ENCODE results near the gene CWC27. TPM values are rescaled to one million over a fixed set of nuclear protein-coding genes. Genes with fewer than 3 reads are reported as not detected.
A peak's percentile ranks its signal among the peaks of the same experiment; 100 is the strongest.

Gene CWC27, protein sequence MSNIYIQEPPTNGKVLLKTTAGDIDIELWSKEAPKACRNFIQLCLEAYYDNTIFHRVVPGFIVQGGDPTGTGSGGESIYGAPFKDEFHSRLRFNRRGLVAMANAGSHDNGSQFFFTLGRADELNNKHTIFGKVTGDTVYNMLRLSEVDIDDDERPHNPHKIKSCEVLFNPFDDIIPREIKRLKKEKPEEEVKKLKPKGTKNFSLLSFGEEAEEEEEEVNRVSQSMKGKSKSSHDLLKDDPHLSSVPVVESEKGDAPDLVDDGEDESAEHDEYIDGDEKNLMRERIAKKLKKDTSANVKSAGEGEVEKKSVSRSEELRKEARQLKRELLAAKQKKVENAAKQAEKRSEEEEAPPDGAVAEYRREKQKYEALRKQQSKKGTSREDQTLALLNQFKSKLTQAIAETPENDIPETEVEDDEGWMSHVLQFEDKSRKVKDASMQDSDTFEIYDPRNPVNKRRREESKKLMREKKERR
- 31.8 and 32.4 TPM in 2 replicates for total RNA-seq

DNA sequence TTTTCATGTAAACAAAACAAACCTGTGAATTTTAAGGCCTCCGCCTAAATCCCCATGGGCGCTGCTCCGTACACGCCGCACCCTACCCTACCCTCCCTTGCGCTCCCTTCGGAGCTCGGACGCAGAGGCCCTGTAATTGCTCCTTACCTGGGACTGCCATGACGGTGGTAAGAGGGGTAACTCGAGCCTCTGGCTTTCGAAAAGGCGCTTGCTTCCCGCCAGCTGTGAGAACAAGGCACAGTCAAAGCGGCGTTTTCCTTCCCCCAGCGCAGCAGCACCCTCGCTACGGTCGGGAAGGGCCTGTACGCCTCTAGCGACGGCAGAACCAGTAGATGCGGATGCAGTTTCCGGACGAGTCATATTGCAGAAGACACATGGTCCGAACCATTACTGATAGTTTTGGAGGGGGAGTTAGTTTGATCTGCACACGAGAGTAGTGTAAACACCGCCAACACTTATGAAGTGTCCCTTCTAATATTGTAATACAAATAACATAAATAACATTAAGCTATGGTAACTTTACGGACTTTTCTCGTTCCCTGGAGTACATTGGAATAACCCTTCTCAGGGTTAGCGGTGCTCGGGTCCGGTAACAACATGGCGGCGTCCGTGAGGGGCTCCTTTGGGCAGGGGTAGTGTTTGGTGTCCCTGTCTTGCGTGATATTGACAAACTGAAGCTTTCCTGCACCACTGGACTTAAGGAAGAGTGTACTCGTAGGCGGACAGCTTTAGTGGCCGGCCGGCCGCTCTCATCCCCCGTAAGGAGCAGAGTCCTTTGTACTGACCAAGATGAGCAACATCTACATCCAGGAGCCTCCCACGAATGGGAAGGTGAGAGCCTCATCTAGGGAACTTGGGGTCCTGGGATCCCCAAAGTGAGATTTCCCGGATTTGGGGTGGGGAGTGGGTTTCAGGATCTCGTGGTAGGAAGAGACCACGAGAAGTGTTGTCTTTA lies at the start of gene CWC27, which contains the start of gene SREK1IP1:
Gene CWC27 (plus strand): TSS at position 573 of the 955 bp plus-strand sequence. CDS start 217 bp downstream, at position 790.
Gene SREK1IP1 (minus strand): TSS at position 334 of the 955 bp plus-strand sequence. CDS start 174 bp downstream, at position 160.
- Mint-ChIP-seq H3K36me3 (ENCODE audit: low read depth) (peaks cover 18% of the 10 kb centered on the region), H3K27ac (peak within 1 kb of the TSS; percentile 94), H3K4me1 (peaks cover 43% of the 10 kb centered on the region), H3K9me3 (no peaks in the 10 kb centered on the region), H3K4me3 (peak within 1 kb of the TSS; percentile 97), H3K27me3 (no peaks in the 10 kb centered on the region)
- intact Hi-C loops (cut with micrococcal nuclease) = loop anchor here (2.0 to 5.0 kb wide), 6 partner anchors 131 to 1376 kb away; partner anchors contain the start of genes ADAMTS6, CENPK, PPWD1 and SHLD3
- peak; percentile 95 for DNase-seq

DNA sequence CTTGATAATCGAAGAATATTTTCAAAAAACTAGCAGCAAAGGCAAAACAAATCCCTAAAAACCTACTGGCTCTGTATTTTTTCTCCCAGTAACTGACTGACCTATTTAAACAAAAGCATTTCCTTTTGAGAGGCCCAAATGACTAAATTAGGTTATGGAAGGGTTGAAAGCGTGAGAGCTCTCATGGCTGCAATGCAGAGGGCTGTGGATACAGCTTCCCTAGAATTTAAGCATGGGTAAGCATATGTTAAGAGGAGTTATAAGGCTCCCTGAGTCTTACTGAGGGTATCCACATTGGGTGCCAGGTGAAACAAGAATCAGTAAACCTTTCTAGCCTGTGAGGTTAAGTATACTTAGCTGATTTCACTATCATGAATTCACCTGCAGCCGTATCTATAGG lies 46.1 kb upstream of the CWC27 start:
- H3K9me3 Mint-ChIP-seq = peaks cover 4% of the 10 kb centered on the region
- DNase-seq = no peak
- H3K27ac Mint-ChIP-seq = no peak overlapping the region
- peaks cover 4% of the 10 kb centered on the region for H3K4me1 Mint-ChIP-seq
- H3K27me3 Mint-ChIP-seq = no peaks in the 10 kb centered on the region
- no peak overlapping the region for H3K4me3 Mint-ChIP-seq
- intact Hi-C loops (cut with micrococcal nuclease) = no loop called here
- peaks cover 14% of the 10 kb centered on the region for H3K36me3 Mint-ChIP-seq (ENCODE audit: low read depth)

DNA sequence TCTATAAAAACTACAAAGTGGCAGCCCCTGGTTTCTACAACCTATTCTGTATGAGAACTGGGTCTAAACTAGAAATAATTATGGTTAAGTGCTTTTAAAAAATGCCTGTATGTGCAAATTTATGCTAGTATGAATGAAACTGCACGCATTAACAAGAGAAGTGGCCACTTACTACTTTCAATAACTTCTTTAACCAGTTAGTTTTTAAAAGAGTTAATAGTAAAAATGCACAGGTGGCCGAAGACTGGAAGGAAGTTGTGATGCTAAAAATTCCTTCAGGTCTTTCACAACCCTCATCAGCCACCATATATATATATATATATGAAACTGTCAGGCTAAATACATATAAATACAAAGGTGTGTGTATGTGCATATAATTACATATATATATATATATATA lies 41.6 kb upstream of the CWC27 start:
- no peak overlapping the region for H3K4me3 Mint-ChIP-seq
- peaks cover 33% of the 10 kb centered on the region for H3K36me3 Mint-ChIP-seq (ENCODE audit: low read depth)
- peaks cover 3% of the 10 kb centered on the region for H3K4me1 Mint-ChIP-seq
- H3K9me3 Mint-ChIP-seq = no peaks in the 10 kb centered on the region
- no peaks in the 10 kb centered on the region for H3K27me3 Mint-ChIP-seq
- intact Hi-C loops (cut with micrococcal nuclease) = no loop called here
- DNase-seq = no peak
- H3K27ac Mint-ChIP-seq = no peak overlapping the region

DNA sequence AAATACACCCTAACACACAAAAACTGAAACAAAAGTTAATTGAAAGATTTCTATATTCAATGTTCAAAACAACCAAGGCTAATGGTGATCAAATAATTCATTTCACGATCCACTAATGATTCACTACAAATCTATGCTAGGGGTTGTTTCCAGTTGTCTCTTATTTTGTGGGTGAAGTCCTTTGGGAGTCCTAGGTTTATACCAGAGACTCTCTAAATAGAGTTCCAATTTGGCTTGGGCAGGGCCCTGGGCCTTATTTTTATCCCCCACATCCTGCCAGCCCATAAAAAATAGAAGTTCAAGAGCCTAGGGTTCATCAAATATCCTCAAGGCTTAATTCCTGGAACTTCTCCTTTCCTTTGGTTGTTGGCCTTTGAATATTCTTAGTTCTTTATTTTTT lies 26.3 kb upstream of the CWC27 start:
- H3K27me3 Mint-ChIP-seq = no peaks in the 10 kb centered on the region

DNA sequence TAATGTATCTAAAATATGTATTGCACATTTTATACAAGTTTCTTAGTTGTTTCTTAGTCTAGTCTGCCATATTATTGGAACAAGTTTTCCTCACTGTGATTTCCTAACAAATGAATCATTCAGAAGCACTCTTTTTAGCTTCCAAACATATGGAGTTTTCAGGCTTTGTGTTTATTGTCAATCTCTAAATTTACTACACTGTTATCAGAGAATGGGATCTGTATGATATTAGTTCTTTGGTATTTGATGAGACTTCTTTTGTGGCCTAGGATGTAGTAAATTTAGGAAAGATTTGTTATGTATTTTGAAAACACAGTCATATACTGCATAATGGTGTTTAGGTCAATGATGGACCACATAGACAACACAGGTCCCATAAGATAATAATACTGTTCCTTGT lies 25.9 kb upstream of the CWC27 start:
- Mint-ChIP-seq H3K9me3 (no peaks in the 10 kb centered on the region), H3K4me3 (no peak overlapping the region), H3K4me1 (peaks cover 7% of the 10 kb centered on the region), H3K27me3 (no peaks in the 10 kb centered on the region), H3K27ac (no peak overlapping the region), H3K36me3 (ENCODE audit: low read depth) (peaks cover 9% of the 10 kb centered on the region)
- intact Hi-C loops (cut with micrococcal nuclease) = no loop called here
- no peak for DNase-seq

More for the DNA sequence above, 26.3 kb upstream of the CWC27 start:
- DNase-seq = no peak
- peaks cover 11% of the 10 kb centered on the region for H3K36me3 Mint-ChIP-seq (ENCODE audit: low read depth)
- intact Hi-C loops (cut with micrococcal nuclease) = no loop called here
- H3K4me1 Mint-ChIP-seq = peaks cover 7% of the 10 kb centered on the region
- H3K4me3 Mint-ChIP-seq = no peak overlapping the region
- H3K9me3 Mint-ChIP-seq = no peaks in the 10 kb centered on the region
- no peak overlapping the region for H3K27ac Mint-ChIP-seq

DNA sequence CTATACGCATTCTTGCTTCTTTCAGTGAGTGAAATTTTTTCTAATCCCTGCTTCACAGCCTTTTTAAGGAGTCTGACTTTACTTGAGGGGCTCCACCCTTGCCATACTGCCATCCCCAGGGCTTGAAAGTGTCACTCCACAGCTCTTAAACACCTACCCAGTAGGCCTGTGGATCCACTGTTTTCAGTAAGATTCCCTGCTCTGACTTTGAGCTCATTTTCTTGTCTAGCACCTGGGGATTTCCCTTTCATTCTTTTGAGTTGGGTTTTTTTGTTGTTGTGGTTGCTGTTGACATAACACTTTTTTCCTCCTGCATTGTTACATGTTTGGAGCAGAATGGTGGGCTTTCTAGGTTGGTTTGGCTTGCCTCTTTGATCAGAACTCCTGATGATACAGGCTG lies 23.8 kb upstream of the CWC27 start:
- Mint-ChIP-seq H3K27me3 (no peaks in the 10 kb centered on the region), H3K36me3 (ENCODE audit: low read depth) (peaks cover 2% of the 10 kb centered on the region), H3K4me3 (no peak overlapping the region), H3K4me1 (peaks cover 9% of the 10 kb centered on the region), H3K27ac (peak overlapping the region; percentile 55), H3K9me3 (no peaks in the 10 kb centered on the region)
- intact Hi-C loops (cut with micrococcal nuclease) = no loop called here
- DNase-seq = no peak

DNA sequence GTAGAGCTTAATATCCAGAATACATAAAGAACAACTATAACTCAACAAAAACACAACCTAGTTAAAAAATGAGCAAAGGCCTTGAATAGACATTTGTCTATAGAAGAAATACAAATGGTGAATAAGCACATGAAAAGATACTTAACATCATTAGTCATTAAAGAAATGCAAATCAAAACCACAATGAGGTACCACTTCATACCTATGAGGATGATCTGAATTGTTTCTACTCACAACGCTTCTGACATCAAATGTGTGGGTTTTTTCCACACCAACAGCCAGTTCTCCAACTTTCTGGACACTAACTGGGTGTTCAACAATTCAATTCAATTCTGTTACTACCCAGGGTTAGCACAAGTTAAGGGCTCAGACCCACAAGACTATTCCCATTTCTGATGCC lies 22.3 kb upstream of the CWC27 start:
- intact Hi-C loops (cut with micrococcal nuclease) = no loop called here
- DNase-seq = no peak
- Mint-ChIP-seq H3K9me3 (no peaks in the 10 kb centered on the region), H3K27me3 (no peaks in the 10 kb centered on the region), H3K27ac (no peak overlapping the region), H3K4me3 (no peak overlapping the region), H3K4me1 (peaks cover 9% of the 10 kb centered on the region), H3K36me3 (ENCODE audit: low read depth) (peaks cover 2% of the 10 kb centered on the region)

DNA sequence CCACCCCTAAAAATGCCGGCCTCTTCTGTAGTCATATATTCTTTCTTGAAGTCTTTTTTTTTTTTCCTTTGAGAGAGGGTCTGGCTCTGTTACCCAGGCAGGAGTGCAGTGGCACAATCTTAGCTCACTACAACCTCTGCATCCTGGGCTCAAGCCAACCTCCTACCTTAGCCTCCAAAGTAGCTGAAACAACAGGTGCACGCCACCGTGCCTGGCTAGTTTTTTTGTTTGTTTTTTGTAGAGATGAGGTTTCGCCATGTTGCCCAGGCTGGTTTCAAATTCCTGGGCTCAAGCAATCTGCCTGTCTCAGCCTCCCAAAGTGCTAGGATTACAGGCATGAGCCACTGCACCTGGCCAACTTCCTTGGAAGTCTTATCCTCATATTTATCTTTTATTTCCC lies 19.3 kb upstream of the CWC27 start:
- Mint-ChIP-seq H3K36me3 (ENCODE audit: low read depth) (peaks cover 4% of the 10 kb centered on the region), H3K4me3 (no peak overlapping the region), H3K4me1 (peaks cover 9% of the 10 kb centered on the region), H3K27me3 (no peaks in the 10 kb centered on the region), H3K9me3 (no peaks in the 10 kb centered on the region), H3K27ac (no peak overlapping the region)
- no peak for DNase-seq
- intact Hi-C loops (cut with micrococcal nuclease) = no loop called here

DNA sequence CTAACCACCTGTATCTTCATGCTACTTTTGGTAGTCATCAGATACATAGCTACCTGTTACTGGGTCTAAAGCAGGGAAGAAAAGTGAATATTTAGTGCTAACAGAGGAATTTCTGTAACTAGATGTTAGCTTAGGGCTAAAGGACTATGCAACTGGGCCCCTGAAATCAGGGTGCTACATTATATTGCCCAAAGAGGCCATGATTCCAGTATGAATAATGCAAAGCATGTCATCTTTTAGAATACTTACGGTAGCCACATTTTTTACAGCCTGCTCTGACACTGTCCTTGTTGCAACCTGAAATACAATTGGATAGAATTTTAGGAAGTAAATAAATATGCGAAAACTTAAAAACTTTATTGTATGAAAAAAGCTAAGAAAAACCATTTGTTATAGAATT lies 14.7 kb upstream of the CWC27 start:
- Mint-ChIP-seq H3K9me3 (no peaks in the 10 kb centered on the region), H3K4me1 (peaks cover 6% of the 10 kb centered on the region), H3K36me3 (ENCODE audit: low read depth) (peaks cover 11% of the 10 kb centered on the region), H3K27me3 (no peaks in the 10 kb centered on the region), H3K27ac (no peak overlapping the region), H3K4me3 (no peak overlapping the region)
- no peak for DNase-seq
- intact Hi-C loops (cut with micrococcal nuclease) = no loop called here

DNA sequence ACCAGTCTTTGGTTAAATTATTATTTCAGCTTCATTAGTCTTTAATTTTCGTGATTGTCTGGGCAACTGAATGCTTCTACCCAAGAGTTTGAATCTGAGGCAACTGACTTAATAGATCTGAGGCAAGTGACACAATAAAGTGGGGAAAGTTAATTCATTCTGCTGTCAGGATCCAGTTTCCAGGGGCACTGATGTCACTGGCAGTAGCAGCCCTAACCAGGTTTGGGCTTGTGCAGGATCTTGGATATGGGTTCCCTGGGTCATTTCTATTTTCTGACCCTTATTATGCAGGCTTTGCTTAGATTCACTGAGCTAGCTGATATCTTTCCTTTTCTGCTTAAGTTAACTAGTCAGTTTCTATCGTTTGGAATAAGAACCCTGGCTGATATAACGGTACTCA lies 9.8 kb upstream of the CWC27 start:
- Mint-ChIP-seq H3K27ac (no peak overlapping the region), H3K27me3 (no peaks in the 10 kb centered on the region), H3K4me1 (peaks cover 5% of the 10 kb centered on the region), H3K4me3 (no peak overlapping the region), H3K9me3 (no peaks in the 10 kb centered on the region), H3K36me3 (ENCODE audit: low read depth) (peaks cover 9% of the 10 kb centered on the region)
- DNase-seq = no peak
- intact Hi-C loops (cut with micrococcal nuclease) = no loop called here

DNA sequence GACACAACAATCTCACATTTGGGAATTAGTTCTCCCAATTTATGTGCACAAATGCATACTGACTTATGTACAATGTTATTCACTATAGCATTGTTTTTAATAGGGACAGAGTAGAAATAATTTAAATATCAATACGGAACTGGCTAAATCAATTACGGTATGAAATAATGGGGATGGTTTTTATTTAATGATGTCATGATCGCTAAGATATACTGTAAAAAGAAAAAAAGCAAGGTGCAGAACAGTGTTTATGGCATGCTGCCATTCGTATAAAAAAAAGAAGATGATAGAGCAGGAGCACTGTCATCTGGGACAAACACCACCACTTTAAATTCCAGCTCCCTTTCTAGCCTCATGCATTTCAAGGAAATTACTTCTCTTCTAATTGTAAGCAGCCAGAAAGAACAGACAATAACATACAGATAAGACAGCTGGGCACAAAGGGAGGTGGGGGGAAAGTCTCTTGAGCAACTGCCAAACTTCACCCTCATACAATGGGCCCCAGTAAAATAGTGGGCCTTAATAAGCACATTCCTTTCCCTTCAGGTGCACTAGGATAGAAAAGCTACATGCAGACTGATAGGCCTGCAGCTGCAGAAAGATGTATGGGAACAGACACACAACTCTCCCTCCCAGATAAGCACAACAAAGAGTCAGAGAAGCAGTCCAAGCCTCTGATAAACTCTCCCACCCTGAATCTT lies 8.6 kb upstream of the CWC27 start:
- DNase-seq = no peak
- Mint-ChIP-seq H3K4me1 (peaks cover 8% of the 10 kb centered on the region), H3K27ac (no peak overlapping the region), H3K4me3 (no peak overlapping the region), H3K9me3 (no peaks in the 10 kb centered on the region), H3K36me3 (ENCODE audit: low read depth) (peaks cover 8% of the 10 kb centered on the region), H3K27me3 (no peaks in the 10 kb centered on the region)
- intact Hi-C loops (cut with micrococcal nuclease) = no loop called here

DNA sequence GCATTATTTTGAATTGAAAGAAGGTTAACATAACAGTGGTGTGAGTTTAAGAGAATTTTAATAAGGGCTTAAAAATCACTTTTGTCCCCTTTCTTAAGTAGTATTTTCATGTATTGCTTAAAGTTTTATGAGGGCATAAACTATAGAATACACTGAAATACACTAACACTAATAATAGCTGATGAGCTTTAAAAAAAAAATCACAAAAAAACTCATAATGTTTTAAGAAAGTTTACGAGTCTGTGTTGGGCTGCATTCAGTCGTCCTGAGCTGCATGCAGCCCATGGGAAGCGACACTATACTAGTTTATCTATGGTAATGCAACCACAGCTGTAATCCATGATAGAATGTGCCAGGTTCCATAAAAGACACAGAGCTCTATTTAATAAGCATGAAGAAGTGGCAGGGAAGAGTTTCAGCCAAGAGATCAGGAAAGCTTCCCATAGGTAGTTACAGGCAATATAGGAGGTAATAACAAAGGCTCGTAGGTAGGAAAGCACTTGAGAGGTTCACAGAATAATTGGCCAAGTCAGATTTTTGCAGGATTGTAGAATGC lies 4.7 kb upstream of the CWC27 start:
- Mint-ChIP-seq H3K27ac (no peak overlapping the region), H3K4me3 (no peak overlapping the region), H3K4me1 (peaks cover 28% of the 10 kb centered on the region), H3K27me3 (no peaks in the 10 kb centered on the region), H3K9me3 (no peaks in the 10 kb centered on the region), H3K36me3 (ENCODE audit: low read depth) (peaks cover 18% of the 10 kb centered on the region)
- no peak for DNase-seq
- intact Hi-C loops (cut with micrococcal nuclease) = no loop called here

Data from activated CD4-positive, alpha-beta T cell treated with anti-CD3 and anti-CD28 coated beads, Interleukin-2, amount 10 ng/mL, durations not matched to agents 24 days and 14 days (primary cell).